ENCODE data around the gene TUT1. TPM values are rescaled to one million over a fixed set of nuclear protein-coding genes. Genes with fewer than 3 reads are reported as not detected.
"Not testable (repeated sequence)": the region's sequence is repeated elsewhere in the genome, so short reads cannot be mapped to it uniquely, and the experiment has no call there.

Gene TUT1
- total RNA-seq: 10 to 100 TPM; 24.7 to 29.6 TPM

- ATAC-seq (peak; percentile 92), DNase-seq (peak; percentile 99)
- CTCF ChIA-PET: interaction anchor here (0.8 to 6.0 kb wide), 43 partner anchors 9 to 945 kb away, joined by 3 to 54 read pairs (median 5); partner anchors contain the start of genes B3GAT3, C11orf98, CSKMT and EEF1G
- peaks cover 47% of the 10 kb centered on the region for H3K36me3 Mint-ChIP-seq
- H3K9me3 Mint-ChIP-seq (ENCODE audit: low read depth): no peaks in the 10 kb centered on the region
- peaks cover 51% of the 10 kb centered on the region for H3K4me1 Mint-ChIP-seq
- peak within 1 kb of the TSS; percentile 90 for H3K27ac Mint-ChIP-seq
- peak within 1 kb of the TSS; percentile 99 for H3K4me3 Mint-ChIP-seq
- H3K27me3 Mint-ChIP-seq: no peaks in the 10 kb centered on the region
Observed at GRCh38 chr11:62591448-62592145, at the start of gene TUT1. Gene TUT1 (minus strand): TSS chr11:62591523. CDS start chr11:62591485, 38 bp downstream.

GRCh38 chr11:62632492-62632891, 41.2 kb upstream of the TUT1 start:
- Mint-ChIP-seq H3K9me3 (ENCODE audit: low read depth) (no peaks in the 10 kb centered on the region), H3K36me3 (peaks cover 66% of the 10 kb centered on the region), H3K4me3 (no peak overlapping the region), H3K27me3 (no peaks in the 10 kb centered on the region), H3K4me1 (peaks cover 15% of the 10 kb centered on the region), H3K27ac (no peak overlapping the region)
- DNase-seq (no peak), ATAC-seq (no peak)
- CTCF ChIA-PET: interaction anchor here (0.9 kb wide), 1 partner anchor 247 kb away, joined by 3 read pairs; no protein-coding TSS in a partner anchor

GRCh38 chr11:62627713-62628112, 36.4 kb upstream of the TUT1 start:
- H3K36me3 Mint-ChIP-seq: peaks cover 52% of the 10 kb centered on the region
- no peak for ATAC-seq
- H3K4me1 Mint-ChIP-seq: no peaks in the 10 kb centered on the region
- DNase-seq: no peak
- H3K27me3 Mint-ChIP-seq: no peaks in the 10 kb centered on the region
- no peak overlapping the region for H3K4me3 Mint-ChIP-seq
- H3K9me3 Mint-ChIP-seq (ENCODE audit: low read depth): no peaks in the 10 kb centered on the region
- H3K27ac Mint-ChIP-seq: no peak overlapping the region
- CTCF ChIA-PET: interaction anchor here (0.7 to 1.6 kb wide), 3 partner anchors 16 to 1614 kb away, joined by 3 to 8 read pairs (median 5); partner anchors contain the start of gene EML3

- H3K27me3 Mint-ChIP-seq: no peaks in the 10 kb centered on the region
- peaks cover 26% of the 10 kb centered on the region for H3K36me3 Mint-ChIP-seq
- DNase-seq: no peak
- no peak for ATAC-seq
- peaks cover 19% of the 10 kb centered on the region for H3K4me1 Mint-ChIP-seq
- H3K9me3 Mint-ChIP-seq (ENCODE audit: low read depth): no peaks in the 10 kb centered on the region
- peak overlapping the region; percentile 60 for H3K4me3 Mint-ChIP-seq
- CTCF ChIA-PET: interaction anchor here (0.8 to 4.2 kb wide), 12 partner anchors 11 to 228 kb away, joined by 3 to 39 read pairs (median 5); partner anchors contain the start of genes C11orf98, CSKMT, EML3 and MTA2
- H3K27ac Mint-ChIP-seq: peak overlapping the region; percentile 85
Observed at GRCh38 chr11:62622476-62623089, 31.3 kb upstream of the TUT1 start.

GRCh38 chr11:62621567-62622470, 30.5 kb upstream of the TUT1 start, which contains the start of gene B3GAT3:
Gene B3GAT3 (minus strand): TSS chr11:62621986. CDS start chr11:62621947, 39 bp downstream.
- Mint-ChIP-seq H3K9me3 (ENCODE audit: low read depth) (no peaks in the 10 kb centered on the region), H3K27ac (peak within 1 kb of the TSS; percentile 96), H3K27me3 (no peaks in the 10 kb centered on the region), H3K4me3 (peak within 1 kb of the TSS; percentile 90), H3K4me1 (peaks cover 19% of the 10 kb centered on the region), H3K36me3 (peaks cover 24% of the 10 kb centered on the region)
- DNase-seq (peak; percentile 98), ATAC-seq (peak; percentile 93)
- CTCF ChIA-PET: interaction anchor here (0.7 to 4.2 kb wide), 14 partner anchors 10 to 197 kb away, joined by 3 to 39 read pairs (median 5); partner anchors contain the start of genes C11orf98, CSKMT, EML3 and MTA2

- Mint-ChIP-seq H3K4me1 (peaks cover 19% of the 10 kb centered on the region), H3K27me3 (no peaks in the 10 kb centered on the region), H3K36me3 (peaks cover 23% of the 10 kb centered on the region), H3K4me3 (peak overlapping the region; percentile 90), H3K9me3 (ENCODE audit: low read depth) (no peaks in the 10 kb centered on the region), H3K27ac (peak overlapping the region; percentile 96)
- no peak for ATAC-seq
- CTCF ChIA-PET: interaction anchor here (0.7 to 4.2 kb wide), 11 partner anchors 10 to 196 kb away, joined by 3 to 39 read pairs (median 5); partner anchors contain the start of genes C11orf98, CSKMT, EML3 and MTA2
- DNase-seq: no peak
Observed at GRCh38 chr11:62621027-62621566, 29.8 kb upstream of the TUT1 start.

- not testable (repeated sequence) for H3K4me3 Mint-ChIP-seq; H3K27ac Mint-ChIP-seq; H3K27me3 Mint-ChIP-seq; H3K9me3 Mint-ChIP-seq (ENCODE audit: low read depth); DNase-seq; ATAC-seq
- CTCF ChIA-PET: interaction anchor here (0.6 to 1.7 kb wide), 2 partner anchors 15 to 48 kb away, joined by 3 to 5 read pairs; partner anchors contain the start of genes C11orf98, CSKMT and MTA2
- Mint-ChIP-seq H3K36me3 (peaks cover 18% of the 10 kb centered on the region), H3K4me1 (peaks cover 29% of the 10 kb centered on the region)
Observed at GRCh38 chr11:62616957-62617356, 25.6 kb upstream of the TUT1 start.

- Mint-ChIP-seq H3K36me3 (peaks cover 14% of the 10 kb centered on the region), H3K27ac (no peak overlapping the region), H3K9me3 (ENCODE audit: low read depth) (no peaks in the 10 kb centered on the region), H3K4me1 (peaks cover 36% of the 10 kb centered on the region), H3K27me3 (no peaks in the 10 kb centered on the region), H3K4me3 (no peak overlapping the region)
- ATAC-seq: no peak
- CTCF ChIA-PET: no interaction called here
- no peak for DNase-seq
Observed at GRCh38 chr11:62615521-62615920, 24.2 kb upstream of the TUT1 start.

- DNase-seq (no peak), ATAC-seq (no peak)
- Mint-ChIP-seq H3K4me3 (no peak overlapping the region), H3K36me3 (peaks cover 16% of the 10 kb centered on the region), H3K27me3 (no peaks in the 10 kb centered on the region), H3K9me3 (ENCODE audit: low read depth) (no peaks in the 10 kb centered on the region), H3K27ac (peak overlapping the region; percentile 77), H3K4me1 (peaks cover 39% of the 10 kb centered on the region)
- CTCF ChIA-PET: interaction anchor here (1.7 kb wide), 2 partner anchors 12 to 80 kb away, joined by 4 to 5 read pairs; partner anchors contain the start of gene MTA2
Observed at GRCh38 chr11:62614275-62614674, 23.0 kb upstream of the TUT1 start.

- DNase-seq (no peak), ATAC-seq (no peak)
- no peaks in the 10 kb centered on the region for H3K9me3 Mint-ChIP-seq (ENCODE audit: low read depth)
- CTCF ChIA-PET: interaction anchor here (1.0 to 4.2 kb wide), 6 partner anchors 8 to 189 kb away, joined by 3 to 36 read pairs (median 4); partner anchors contain the start of genes B3GAT3 and MTA2
- H3K4me1 Mint-ChIP-seq: peaks cover 42% of the 10 kb centered on the region
- peak overlapping the region; percentile 64 for H3K27ac Mint-ChIP-seq
- no peak overlapping the region for H3K4me3 Mint-ChIP-seq
- H3K36me3 Mint-ChIP-seq: peaks cover 15% of the 10 kb centered on the region
- no peaks in the 10 kb centered on the region for H3K27me3 Mint-ChIP-seq
Observed at GRCh38 chr11:62613291-62613778, 22.0 kb upstream of the TUT1 start.

GRCh38 chr11:62612366-62613290, 21.3 kb upstream of the TUT1 start, which contains the start of the genes EML3 and ROM1:
Gene EML3 (minus strand): TSS chr11:62612775. CDS start chr11:62612457, 318 bp downstream.
Gene ROM1 (plus strand): TSS chr11:62613257. CDS start chr11:62613282, 25 bp downstream.
- H3K27ac Mint-ChIP-seq: peak within 1 kb of the TSS; percentile 99
- CTCF ChIA-PET: interaction anchor here (0.7 to 4.2 kb wide), 32 partner anchors 8 to 188 kb away, joined by 3 to 54 read pairs (median 4); partner anchors contain the start of genes B3GAT3, BSCL2, C11orf98 and CSKMT
- DNase-seq (peak; percentile 95), ATAC-seq (peak; percentile 83)
- H3K4me1 Mint-ChIP-seq: peaks cover 48% of the 10 kb centered on the region
- peaks cover 19% of the 10 kb centered on the region for H3K36me3 Mint-ChIP-seq
- H3K27me3 Mint-ChIP-seq: no peaks in the 10 kb centered on the region
- no peaks in the 10 kb centered on the region for H3K9me3 Mint-ChIP-seq (ENCODE audit: low read depth)
- peak within 1 kb of the TSS; percentile 100 for H3K4me3 Mint-ChIP-seq

Measured in activated CD8-positive, alpha-beta memory T cell treated with anti-CD3 and anti-CD28 coated beads, Interleukin-2, amount 10 ng/mL, durations not matched to agents 7 days and 5 days (primary cell).